DND-41 (cell line): Measurements from ENCODE around the gene PRMT1.

Source experiments
- EZH2 ChIP-seq: IDR thresholded peaks from 3 replicates; pipeline ENCODE4 v1.6.1; 2012; ENCODE audit warnings: borderline replicate concordance, low read depth, mild to moderate bottlenecking, moderate library complexity, low read length, inconsistent platforms; ENCODE audit not compliant: severe bottlenecking
- TF ChIP-seq, protein P1 (sequence below): IDR thresholded peaks from 2 replicates; pipeline ENCODE4 v1.5.1; 2012; ENCODE audit warnings: borderline replicate concordance, low read length, moderate library complexity, mild to moderate bottlenecking; ENCODE audit not compliant: poor library complexity, severe bottlenecking; ENCODE audit errors: extremely low read depth

- TF ChIP-seq, protein P1, sequence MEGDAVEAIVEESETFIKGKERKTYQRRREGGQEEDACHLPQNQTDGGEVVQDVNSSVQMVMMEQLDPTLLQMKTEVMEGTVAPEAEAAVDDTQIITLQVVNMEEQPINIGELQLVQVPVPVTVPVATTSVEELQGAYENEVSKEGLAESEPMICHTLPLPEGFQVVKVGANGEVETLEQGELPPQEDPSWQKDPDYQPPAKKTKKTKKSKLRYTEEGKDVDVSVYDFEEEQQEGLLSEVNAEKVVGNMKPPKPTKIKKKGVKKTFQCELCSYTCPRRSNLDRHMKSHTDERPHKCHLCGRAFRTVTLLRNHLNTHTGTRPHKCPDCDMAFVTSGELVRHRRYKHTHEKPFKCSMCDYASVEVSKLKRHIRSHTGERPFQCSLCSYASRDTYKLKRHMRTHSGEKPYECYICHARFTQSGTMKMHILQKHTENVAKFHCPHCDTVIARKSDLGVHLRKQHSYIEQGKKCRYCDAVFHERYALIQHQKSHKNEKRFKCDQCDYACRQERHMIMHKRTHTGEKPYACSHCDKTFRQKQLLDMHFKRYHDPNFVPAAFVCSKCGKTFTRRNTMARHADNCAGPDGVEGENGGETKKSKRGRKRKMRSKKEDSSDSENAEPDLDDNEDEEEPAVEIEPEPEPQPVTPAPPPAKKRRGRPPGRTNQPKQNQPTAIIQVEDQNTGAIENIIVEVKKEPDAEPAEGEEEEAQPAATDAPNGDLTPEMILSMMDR = no peak
- no peak for TF ChIP-seq EZH2
Observed at GRCh38 chr19:49718511-49718910, 41.4 kb downstream of the PRMT1 start.
